OCI-LY3 (cell line): ENCODE results near the gene RRP36.

Experiments used
- CTCF ChIP-seq: fragments of 200-600, 300-600 bp; sonication (generic); IDR thresholded peaks from 2 replicates; pipeline ENCODE4 v1.5.1; 2014; ENCODE audit warnings: antibody characterized with exemption, low read length, low read depth
- EZH2phosphoT487 ChIP-seq: fragments of 200-600 bp; shearing (Covaris generic); IDR thresholded peaks from 2 replicates; pipeline ENCODE4 v1.6.1; 2018; ENCODE audit warnings: antibody characterized with exemption, mixed run types, low read depth

- TF ChIP-seq CTCF = no peak
- TF ChIP-seq EZH2phosphoT487 = no peak
Measured at GRCh38 chr6:43026365-43026764, 4.9 kb downstream of the RRP36 start.
